ENCODE results near the gene SLC45A2.

SLC45A2 gene

DNA sequence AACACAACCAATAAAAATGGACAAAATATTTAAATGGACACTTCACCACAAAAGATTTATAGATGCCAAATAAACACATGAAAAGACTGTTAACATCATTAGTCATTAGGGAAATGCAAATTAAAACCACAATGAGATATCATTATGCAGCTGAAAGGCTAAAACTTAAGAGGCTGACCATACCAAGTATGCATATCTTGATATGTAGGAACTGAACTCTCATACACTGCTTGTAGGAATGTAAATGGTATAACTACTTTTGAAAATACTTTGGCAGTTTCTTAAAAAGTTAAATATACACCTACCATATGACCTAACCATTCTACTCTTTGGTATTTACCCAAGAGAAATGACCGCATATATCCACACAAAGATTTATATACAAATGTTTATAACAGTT, 79.1 kb downstream of the SLC45A2 start:
- no peak for DNase-seq

- DNase-seq = no peak
These were observed 81.4 kb downstream of the SLC45A2 start for GRCh38 chr5:33903118-33903517.

DNA sequence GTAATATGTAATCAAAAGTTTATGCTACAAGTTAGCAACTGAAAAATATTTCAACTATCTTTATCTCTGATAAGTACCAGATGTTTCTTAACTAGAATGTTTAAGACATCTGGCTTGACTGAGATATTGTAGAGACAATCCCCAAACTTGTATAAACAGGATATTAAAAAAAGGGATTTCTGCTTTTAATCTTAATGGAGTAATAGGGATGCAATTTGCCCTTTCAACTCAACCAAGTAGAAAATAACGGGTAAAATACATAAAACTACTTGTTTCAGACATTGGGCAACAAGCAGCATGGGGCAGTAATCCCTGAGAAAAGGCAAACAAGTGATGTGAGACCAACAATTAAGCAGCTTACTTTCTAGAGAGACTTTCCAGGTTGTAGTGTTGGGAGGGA, 83.3 kb downstream of the SLC45A2 start:
- no peak for DNase-seq
